GM20000 (cell line): ENCODE results near the gene PAK2.
"Not testable (repeated sequence)": the region's sequence is repeated elsewhere in the genome, so short reads cannot be mapped to it uniquely, and the experiment has no call there.

Experiments used
- DNase-seq: peaks from one replicate; pipeline ENCODE4 v3.0.0; 2012; ENCODE audit warnings: low spot score
- CTCF ChIP-seq: IDR thresholded peaks from 2 replicates; pipeline ENCODE4 v1.5.1; 2012; ENCODE audit warnings: mild to moderate bottlenecking, control low read depth; ENCODE audit errors: extremely low read depth, missing control alignments

PAK2 gene

GRCh38 chr3:196867507-196868296 lies 128.0 kb downstream of the PAK2 start, which contains the start of gene SENP5:
Gene SENP5, plus strand, starts transcription at chr3:196867920. Its CDS starts 17,262 bp downstream, at chr3:196885182.
- no peak for TF ChIP-seq CTCF
- peak; percentile 97 for DNase-seq

- TF ChIP-seq CTCF = no peak
- peak; percentile 36 for DNase-seq
Observed at GRCh38 chr3:196868297-196868661, 128.6 kb downstream of the PAK2 start.

- TF ChIP-seq CTCF = no peak
- DNase-seq = no peak
Observed at GRCh38 chr3:196872316-196872715, 132.7 kb downstream of the PAK2 start.

- not testable (repeated sequence) for DNase-seq
Observed at GRCh38 chr3:196874511-196875094, 134.9 kb downstream of the PAK2 start.

- DNase-seq = no peak
- TF ChIP-seq CTCF = no peak
Observed at GRCh38 chr3:196875258-196875657, 135.6 kb downstream of the PAK2 start.
